ENCODE data around the gene EIF2S2. TPM values are rescaled to one million over a fixed set of nuclear protein-coding genes. Genes with fewer than 3 reads are reported as not detected.
"Not testable (repeated sequence)": the region's sequence is repeated elsewhere in the genome, so short reads cannot be mapped to it uniquely, and the experiment has no call there.

EIF2S2 gene
- total RNA-seq, 1 donor from 2014 or later = 114 TPM

- no peak overlapping the region for H3K9ac ChIP-seq
- no peaks in the 10 kb centered on the region for H3K9me3 ChIP-seq (ENCODE audit: low read depth)
Observed at GRCh38 chr20:34142121-34142520, 30.1 kb upstream of the EIF2S2 start.

DNA sequence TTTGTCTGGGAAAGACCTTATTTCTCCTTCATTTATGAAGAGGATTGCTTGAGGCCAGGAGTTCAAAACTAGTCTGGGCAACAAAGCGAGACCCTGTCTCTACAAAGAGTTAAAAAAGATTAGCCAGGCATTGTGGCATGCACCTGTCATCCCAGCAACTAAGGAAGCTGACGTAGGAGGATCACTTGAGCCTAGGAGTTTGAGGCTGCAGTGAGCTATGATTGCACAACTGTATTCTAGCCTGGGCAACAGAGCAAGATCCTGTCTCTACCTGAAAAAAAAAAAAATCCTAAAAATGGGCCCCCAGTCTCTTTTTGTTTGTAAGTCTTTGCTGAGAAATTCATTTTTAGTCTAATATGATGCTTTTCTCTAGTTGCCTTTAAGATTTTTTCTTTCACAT is 29.2 kb upstream of the EIF2S2 start:
- no peaks in the 10 kb centered on the region for H3K79me2 ChIP-seq (ENCODE audit: low read depth)
- no peak for DNase-seq (ENCODE audit: low spot score)
- no peak overlapping the region for H3K4me2 ChIP-seq
- Mint-ChIP-seq H3K27ac (no peak overlapping the region), H3K9me3 (no peaks in the 10 kb centered on the region), H3K4me1 (peaks cover 6% of the 10 kb centered on the region), H3K36me3 (no peaks in the 10 kb centered on the region), H3K4me3 (no peak overlapping the region), H3K27me3 (ENCODE audit: insufficient read depth, low read depth) (peaks cover 2% of the 10 kb centered on the region)
- no peaks in the 10 kb centered on the region for H3K36me3 ChIP-seq
- H3K4me1 ChIP-seq = no peaks in the 10 kb centered on the region
- H3K27me3 ChIP-seq = no peaks in the 10 kb centered on the region
- no peak overlapping the region for H3K4me3 ChIP-seq
- no peaks in the 10 kb centered on the region for H4K20me1 ChIP-seq (ENCODE audit: low read depth)
- no peak overlapping the region for H2AFZ ChIP-seq (replicated peaks)
- no peak overlapping the region for H3K9ac ChIP-seq
- no peaks in the 10 kb centered on the region for H3K9me3 ChIP-seq (ENCODE audit: low read depth)
- no peak overlapping the region for H3K27ac ChIP-seq
- no peak for TF ChIP-seq EZH2phosphoT487 (IDR thresholded peaks at IDR 0.05)
- TF ChIP-seq, protein P1, sequence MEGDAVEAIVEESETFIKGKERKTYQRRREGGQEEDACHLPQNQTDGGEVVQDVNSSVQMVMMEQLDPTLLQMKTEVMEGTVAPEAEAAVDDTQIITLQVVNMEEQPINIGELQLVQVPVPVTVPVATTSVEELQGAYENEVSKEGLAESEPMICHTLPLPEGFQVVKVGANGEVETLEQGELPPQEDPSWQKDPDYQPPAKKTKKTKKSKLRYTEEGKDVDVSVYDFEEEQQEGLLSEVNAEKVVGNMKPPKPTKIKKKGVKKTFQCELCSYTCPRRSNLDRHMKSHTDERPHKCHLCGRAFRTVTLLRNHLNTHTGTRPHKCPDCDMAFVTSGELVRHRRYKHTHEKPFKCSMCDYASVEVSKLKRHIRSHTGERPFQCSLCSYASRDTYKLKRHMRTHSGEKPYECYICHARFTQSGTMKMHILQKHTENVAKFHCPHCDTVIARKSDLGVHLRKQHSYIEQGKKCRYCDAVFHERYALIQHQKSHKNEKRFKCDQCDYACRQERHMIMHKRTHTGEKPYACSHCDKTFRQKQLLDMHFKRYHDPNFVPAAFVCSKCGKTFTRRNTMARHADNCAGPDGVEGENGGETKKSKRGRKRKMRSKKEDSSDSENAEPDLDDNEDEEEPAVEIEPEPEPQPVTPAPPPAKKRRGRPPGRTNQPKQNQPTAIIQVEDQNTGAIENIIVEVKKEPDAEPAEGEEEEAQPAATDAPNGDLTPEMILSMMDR (IDR thresholded peaks at IDR 0.05) = no peak
- TF ChIP-seq EZH2 (IDR thresholded peaks at IDR 0.05) = no peak
- H3F3A ChIP-seq (ENCODE audit: low read depth) = no peaks in the 10 kb centered on the region

More at GRCh38 chr20:34142121-34142520, 30.1 kb upstream of the EIF2S2 start:
- H2AFZ ChIP-seq (replicated peaks) = no peak overlapping the region
- H3K27me3 Mint-ChIP-seq (ENCODE audit: insufficient read depth, low read depth) = peaks cover 2% of the 10 kb centered on the region
- H3K36me3 Mint-ChIP-seq = no peaks in the 10 kb centered on the region
- H3K27ac Mint-ChIP-seq = no peak overlapping the region
- no peaks in the 10 kb centered on the region for H3K36me3 ChIP-seq
- no peak for DNase-seq (ENCODE audit: low spot score)
- no peaks in the 10 kb centered on the region for H3K4me1 ChIP-seq
- no peak overlapping the region for H3K4me3 Mint-ChIP-seq
- no peaks in the 10 kb centered on the region for H3F3A ChIP-seq (ENCODE audit: low read depth)
- H3K79me2 ChIP-seq (ENCODE audit: low read depth) = no peaks in the 10 kb centered on the region
- H3K9me3 Mint-ChIP-seq = no peaks in the 10 kb centered on the region
- H4K20me1 ChIP-seq (ENCODE audit: low read depth) = no peaks in the 10 kb centered on the region
- H3K4me1 Mint-ChIP-seq = peaks cover 6% of the 10 kb centered on the region
- H3K27ac ChIP-seq = no peak overlapping the region
- H3K4me2 ChIP-seq = no peak overlapping the region
- no peaks in the 10 kb centered on the region for H3K27me3 ChIP-seq
- H3K4me3 ChIP-seq = no peak overlapping the region
- TF ChIP-seq EZH2phosphoT487 (IDR thresholded peaks at IDR 0.05) = no peak
- TF ChIP-seq, protein P1 (IDR thresholded peaks at IDR 0.05) = no peak
- TF ChIP-seq EZH2 (IDR thresholded peaks at IDR 0.05) = no peak

DNA sequence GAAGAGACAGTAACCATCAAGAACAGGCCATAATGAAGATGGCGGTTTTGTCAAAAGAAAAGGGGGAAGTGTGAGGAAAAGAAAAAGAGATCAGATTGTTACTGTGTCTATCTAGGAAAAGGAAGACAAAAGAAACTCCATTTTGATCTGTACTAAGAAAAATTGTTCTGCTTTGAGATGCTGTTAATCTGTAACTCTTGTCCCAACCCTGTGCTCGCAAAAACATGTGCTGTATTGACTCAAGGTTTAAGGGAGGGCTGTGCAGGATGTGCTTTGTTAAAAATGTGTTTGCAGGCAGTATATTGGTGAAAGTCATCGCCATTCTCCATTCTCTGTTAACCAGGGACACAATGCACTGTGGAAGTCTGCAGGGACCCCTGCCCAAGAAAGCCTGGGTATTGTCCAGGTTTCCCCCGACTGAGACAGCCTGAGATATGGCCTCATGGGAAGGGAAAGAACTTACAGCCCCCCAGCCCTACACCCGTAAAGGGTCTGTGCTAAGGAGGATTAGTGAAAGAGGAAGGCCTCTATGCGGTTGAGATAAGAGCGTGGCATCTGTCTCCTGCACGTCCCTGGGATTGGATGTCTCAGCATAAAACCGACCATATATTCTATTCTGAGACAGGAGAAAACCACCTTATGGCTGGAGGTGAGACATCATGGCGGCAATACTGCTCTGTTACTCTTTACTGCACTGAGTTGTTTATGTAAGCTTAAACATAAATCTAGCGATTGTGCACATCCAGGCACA is 23.7 kb upstream of the EIF2S2 start:
- not testable (repeated sequence) for H4K20me1 ChIP-seq (ENCODE audit: low read depth)

DNA sequence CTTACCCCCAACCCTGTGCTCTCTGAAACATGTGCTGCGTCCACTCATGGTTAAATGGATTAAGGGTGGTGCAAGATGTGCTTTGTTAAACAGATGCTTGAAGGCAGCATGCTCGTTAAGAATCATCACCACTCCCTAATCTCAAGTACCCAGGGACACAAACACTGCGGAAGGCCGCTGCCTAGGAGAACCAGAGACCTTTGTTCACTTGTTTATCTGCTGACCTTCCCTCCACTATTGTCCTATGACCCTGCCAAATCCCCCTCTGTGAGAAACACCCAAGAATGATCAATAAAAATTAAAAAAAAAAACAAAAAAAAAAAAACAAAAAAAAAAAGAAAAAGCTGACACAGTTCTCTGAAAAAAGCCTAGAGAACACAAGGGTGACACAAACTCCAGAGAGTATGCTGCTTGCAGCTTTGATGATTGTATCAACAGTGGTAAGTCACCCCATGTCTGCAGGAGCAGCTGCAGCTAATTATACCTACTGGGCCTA is 21.4 kb upstream of the EIF2S2 start:
- H3K9me3 ChIP-seq (ENCODE audit: low read depth); H3K27me3 Mint-ChIP-seq (ENCODE audit: insufficient read depth, low read depth); H4K20me1 ChIP-seq (ENCODE audit: low read depth); H3K36me3 Mint-ChIP-seq; H3K27ac Mint-ChIP-seq; H3K27me3 ChIP-seq; H3K27ac ChIP-seq; H3K4me3 Mint-ChIP-seq; H3K9me3 Mint-ChIP-seq; H3K79me2 ChIP-seq (ENCODE audit: low read depth); H3K9ac ChIP-seq; H3K4me2 ChIP-seq; H3K36me3 ChIP-seq; H3K4me3 ChIP-seq; DNase-seq (ENCODE audit: low spot score); H3F3A ChIP-seq (ENCODE audit: low read depth); H3K4me1 ChIP-seq; H2AFZ ChIP-seq (replicated peaks); H3K4me1 Mint-ChIP-seq: not testable (repeated sequence)

More for the DNA sequence above, 23.7 kb upstream of the EIF2S2 start:
- not testable (repeated sequence) for H3K27ac ChIP-seq; H3F3A ChIP-seq (ENCODE audit: low read depth); H3K27me3 ChIP-seq; H3K36me3 Mint-ChIP-seq; H3K27me3 Mint-ChIP-seq (ENCODE audit: insufficient read depth, low read depth); H3K4me1 ChIP-seq; H3K9ac ChIP-seq; DNase-seq (ENCODE audit: low spot score); H3K36me3 ChIP-seq; H3K27ac Mint-ChIP-seq; H2AFZ ChIP-seq (replicated peaks); H3K4me2 ChIP-seq; H3K9me3 Mint-ChIP-seq; H3K79me2 ChIP-seq (ENCODE audit: low read depth); H3K4me3 ChIP-seq; H3K4me1 Mint-ChIP-seq; H3K4me3 Mint-ChIP-seq; H3K9me3 ChIP-seq (ENCODE audit: low read depth)

- H3K4me3 ChIP-seq; H3K9me3 Mint-ChIP-seq; H2AFZ ChIP-seq (replicated peaks); H3K4me1 Mint-ChIP-seq; H3K4me2 ChIP-seq; H3K27me3 Mint-ChIP-seq (ENCODE audit: insufficient read depth, low read depth); H4K20me1 ChIP-seq (ENCODE audit: low read depth); H3F3A ChIP-seq (ENCODE audit: low read depth); H3K27ac ChIP-seq; H3K9ac ChIP-seq; H3K79me2 ChIP-seq (ENCODE audit: low read depth); H3K27ac Mint-ChIP-seq; H3K4me3 Mint-ChIP-seq; H3K4me1 ChIP-seq; DNase-seq (ENCODE audit: low spot score); H3K27me3 ChIP-seq; H3K36me3 ChIP-seq; H3K9me3 ChIP-seq (ENCODE audit: low read depth); H3K36me3 Mint-ChIP-seq: not testable (repeated sequence)
Observed at GRCh38 chr20:34132943-34133342, 20.9 kb upstream of the EIF2S2 start.

DNA sequence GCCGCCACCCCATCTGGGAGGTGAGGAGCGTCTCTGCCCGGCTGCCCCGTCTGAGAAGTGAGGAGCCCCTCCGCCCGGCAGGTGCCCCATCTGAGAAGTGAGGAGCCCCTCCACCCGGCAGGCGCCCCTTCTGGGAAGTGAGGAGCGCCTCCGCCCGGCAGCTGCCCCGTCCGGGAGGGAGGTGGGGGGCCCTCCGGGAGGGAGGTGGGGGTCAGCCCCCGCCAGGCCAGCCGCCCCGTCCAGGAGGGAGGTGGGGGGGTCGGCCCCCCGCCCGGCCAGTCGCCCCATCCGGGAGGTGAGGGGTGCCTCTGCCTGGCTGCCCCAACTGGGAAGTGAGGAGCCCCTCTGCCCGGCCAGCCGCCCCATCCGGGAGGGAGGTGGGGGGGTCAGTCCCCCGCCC is 20.4 kb upstream of the EIF2S2 start:
- not testable (repeated sequence) for H3K9me3 ChIP-seq (ENCODE audit: low read depth); H3K4me3 Mint-ChIP-seq

More for the DNA sequence above, 20.4 kb upstream of the EIF2S2 start:
- not testable (repeated sequence) for H3K4me1 ChIP-seq; H4K20me1 ChIP-seq (ENCODE audit: low read depth); H3K4me3 ChIP-seq; H3K27ac ChIP-seq; H3K27ac Mint-ChIP-seq; H3K79me2 ChIP-seq (ENCODE audit: low read depth); H3K27me3 Mint-ChIP-seq (ENCODE audit: insufficient read depth, low read depth); H3K4me2 ChIP-seq; H3K36me3 Mint-ChIP-seq; H3F3A ChIP-seq (ENCODE audit: low read depth); H3K9ac ChIP-seq; H3K4me1 Mint-ChIP-seq; H3K9me3 Mint-ChIP-seq; H2AFZ ChIP-seq (replicated peaks); H3K36me3 ChIP-seq; DNase-seq (ENCODE audit: low spot score); H3K27me3 ChIP-seq
